Measurements from ENCODE around the gene LTC4S.
A peak's percentile ranks its signal among the peaks of the same experiment; 100 is the strongest.

The LTC4S gene

DNA sequence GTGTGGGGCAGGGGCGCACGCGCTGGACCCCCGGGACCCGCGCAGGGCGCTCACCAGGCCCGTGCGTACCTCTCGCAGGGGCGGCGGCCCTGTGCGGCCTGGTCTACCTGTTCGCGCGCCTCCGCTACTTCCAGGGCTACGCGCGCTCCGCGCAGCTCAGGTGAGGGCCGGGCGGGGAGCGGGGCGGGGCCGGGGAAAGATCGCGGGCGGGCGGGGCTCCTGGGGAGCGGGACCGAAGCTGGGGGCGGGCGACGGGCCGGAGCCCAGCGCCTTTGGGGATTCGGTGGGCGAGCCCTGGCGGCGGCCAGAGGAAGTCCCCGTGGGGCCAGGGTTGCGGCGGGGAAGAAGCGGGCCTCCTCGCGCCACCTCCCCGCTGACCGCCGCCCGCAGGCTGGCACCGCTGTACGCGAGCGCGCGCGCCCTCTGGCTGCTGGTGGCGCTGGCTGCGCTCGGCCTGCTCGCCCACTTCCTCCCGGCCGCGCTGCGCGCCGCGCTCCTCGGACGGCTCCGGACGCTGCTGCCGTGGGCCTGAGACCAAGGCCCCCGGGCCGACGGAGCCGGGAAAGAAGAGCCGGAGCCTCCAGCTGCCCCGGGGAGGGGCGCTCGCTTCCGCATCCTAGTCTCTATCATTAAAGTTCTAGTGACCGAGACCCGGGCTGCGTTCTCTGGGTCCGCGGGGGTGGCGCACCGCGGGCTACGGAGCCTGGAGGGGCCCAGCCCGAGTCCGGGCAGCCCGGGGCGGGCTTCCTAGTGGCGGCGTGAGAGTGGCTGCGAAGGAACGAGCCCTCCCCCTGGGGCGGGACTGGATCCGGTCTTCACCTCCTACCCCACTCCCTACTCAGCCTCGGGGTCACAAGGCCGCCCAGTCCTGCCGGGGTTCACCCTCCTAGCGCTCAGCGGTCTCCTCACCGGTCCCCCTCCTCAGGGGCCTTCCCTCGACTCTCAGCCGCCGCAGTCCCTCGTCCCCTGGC is 2.4 kb downstream of the LTC4S start:
- DNase-seq = peak; percentile 73

DNA sequence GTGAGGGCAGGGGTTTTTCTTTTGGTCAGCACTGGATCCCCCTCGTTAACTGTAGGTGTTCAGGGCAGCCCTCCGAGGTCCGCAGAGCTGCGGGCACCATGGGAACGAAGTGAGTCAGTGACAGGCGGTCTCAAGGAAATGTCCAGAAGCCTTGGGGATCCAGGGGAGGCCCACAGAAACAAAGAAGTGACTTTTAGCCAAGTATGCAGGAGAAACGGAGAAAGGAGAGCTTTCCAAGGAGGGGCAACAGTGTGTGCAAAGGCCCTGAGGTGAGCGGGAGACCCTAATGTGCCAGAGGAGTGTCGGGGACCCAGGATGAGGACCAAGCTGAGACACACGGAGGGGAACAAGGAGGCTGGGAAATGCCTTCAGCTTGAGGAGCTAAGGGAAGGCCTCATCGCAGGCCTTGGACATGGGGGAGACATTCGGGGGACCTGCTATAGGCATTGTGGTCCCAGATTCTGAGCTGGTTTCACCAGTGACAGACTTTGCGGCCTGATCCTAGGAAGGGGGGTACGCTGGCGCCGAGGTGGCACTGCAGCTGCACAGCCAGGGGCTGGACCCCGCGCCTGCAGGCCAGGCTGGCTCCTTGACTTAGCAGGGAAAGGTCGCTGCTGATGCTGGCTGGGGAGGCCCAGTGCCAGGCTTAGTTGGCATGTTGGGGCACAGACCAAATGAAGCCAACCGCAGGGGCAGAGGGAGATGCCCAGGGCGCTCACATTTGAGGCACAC is 3.3 kb downstream of the LTC4S start:
- no peak for DNase-seq

DNA sequence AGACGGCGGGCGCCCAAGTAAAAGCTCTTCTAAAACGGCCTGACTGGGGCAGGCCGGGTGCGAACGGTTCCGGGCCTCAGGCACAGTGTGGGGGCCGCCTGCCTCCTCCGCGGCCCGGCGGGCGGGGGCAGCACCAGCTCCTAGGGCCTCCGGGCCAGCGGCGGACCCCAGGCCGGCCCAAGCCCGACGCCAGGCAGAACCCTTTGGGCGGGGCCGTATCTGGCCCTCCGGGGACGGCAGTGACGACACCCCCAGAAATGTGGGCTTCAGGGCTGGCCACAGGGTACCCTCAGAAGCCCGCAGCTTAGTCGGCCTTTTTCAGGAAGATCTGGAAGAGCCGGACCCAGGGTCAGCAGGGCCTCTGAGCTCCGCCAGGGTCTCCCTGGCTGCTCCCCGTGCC is 4.0 kb downstream of the LTC4S start:
- no peak for DNase-seq

DNA sequence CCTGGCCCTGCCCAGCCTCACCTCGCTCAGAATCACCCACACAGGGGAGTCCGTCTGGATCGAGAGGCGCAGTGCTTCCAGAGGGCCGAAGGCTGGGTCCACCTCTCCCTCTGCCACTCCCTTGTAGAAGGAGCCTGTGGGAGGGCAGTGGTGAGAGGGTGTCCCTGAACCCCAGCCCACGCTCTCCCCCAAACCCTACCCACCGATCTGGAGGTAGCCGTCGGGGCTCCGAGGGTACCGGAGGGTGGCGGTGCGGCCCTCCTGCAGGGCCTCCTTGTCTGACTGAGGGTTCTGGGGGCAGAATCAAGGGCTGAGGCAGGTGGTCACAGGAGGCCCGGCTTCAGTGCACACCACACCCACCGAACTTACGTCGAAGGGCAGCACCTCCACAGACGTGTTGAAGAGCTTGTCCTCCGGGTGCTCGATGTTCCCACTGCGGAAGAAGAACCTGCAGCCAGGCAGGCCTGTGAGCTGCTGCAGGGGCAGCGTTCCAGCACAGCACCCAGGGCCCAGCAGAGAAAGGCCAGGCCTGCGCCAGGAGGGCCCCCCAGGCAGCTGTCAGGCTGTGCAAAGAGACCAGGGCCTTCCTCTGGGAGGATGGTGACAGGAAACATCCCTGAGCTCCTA is 4.5 kb downstream of the LTC4S start:
- no peak for DNase-seq

DNA sequence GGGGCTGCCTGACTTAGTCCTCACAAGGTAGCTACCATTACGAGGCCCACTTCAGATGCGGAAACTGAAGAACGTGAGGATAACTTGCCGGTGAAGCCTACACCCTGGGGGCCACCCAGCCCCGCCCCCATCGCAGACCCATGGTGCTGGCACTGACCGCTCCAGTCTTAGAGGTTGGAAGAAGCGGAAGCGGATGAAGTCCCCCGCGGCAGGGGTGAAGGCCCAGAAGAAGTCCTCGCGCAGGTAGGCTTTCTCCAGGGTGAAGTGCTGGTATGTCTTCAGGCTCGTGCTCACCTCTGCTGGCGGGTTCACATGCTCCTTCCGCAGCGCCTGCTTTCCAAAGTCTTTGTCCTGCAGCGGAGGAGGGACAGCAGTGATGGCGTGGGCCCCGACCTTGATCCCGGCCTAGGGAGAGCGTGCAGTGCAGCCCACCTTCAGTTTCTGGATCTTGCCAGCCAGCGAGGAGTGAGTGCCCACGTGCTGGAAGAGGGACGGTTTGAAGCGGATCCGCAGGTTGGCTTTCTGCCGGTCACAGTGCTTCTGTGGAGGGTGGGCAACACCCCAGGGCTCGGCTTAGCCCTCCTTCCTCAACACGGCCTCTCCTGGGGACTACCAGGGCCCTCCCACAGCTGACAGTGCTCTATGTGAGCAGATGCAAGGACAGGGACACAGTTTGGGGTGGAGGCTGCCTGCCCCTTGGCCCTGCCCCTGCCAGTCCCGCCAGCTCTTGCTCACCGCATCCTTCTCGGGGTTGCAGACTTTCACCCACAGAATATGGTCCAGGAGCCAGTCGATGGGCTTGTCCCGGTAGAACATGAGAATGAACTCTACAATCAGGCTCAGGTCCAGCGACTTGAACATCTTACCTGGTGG is 5.2 kb downstream of the LTC4S start:
- no peak for DNase-seq

DNA sequence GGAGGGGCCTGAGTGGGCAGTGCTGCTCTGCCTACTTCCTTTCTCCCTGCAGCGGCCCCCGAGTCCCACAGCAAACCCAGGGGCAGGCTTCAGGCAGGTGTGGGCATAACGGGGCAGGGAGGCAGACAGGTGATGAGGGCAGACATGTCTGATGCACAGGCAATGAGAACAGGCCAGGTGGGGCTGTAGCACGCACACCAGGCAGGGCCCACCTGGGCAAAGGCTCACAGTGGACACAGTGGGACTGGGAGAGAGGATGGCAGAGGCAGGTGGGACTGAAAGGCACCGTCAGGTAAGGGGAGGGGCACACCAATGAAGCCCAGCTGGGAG is 5.8 kb downstream of the LTC4S start:
- no peak for DNase-seq

DNA sequence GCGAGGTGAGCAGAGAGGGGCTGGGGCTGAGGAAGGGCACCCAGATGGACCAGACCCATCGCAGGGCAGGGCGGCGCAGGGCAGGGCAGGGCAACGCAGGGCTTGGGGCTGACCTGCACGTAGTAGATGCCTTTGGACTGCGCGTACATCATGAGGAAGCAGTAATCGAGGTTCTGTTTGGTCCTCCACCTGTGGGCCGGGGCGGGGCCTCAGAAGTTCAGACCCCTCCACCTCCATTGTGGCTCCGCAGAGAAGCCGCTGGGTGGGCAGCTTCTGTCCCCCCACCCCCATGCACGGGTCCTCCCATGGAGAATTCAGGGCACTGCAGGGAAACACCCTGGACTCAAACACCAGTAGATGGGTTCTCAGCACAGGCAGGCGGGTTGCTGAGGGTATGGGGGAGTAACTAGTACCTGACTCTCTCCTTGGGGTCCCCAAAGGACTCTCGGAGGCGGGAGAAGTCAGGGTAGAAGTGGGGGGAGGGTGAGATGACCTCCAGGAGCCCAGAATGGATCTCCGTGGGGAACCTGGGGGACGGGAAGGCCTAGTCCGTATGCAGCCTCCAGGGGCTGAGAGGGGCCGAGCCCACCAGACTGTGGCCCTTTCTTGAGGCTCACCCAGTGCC is 6.4 kb downstream of the LTC4S start:
- DNase-seq = no peak

DNA sequence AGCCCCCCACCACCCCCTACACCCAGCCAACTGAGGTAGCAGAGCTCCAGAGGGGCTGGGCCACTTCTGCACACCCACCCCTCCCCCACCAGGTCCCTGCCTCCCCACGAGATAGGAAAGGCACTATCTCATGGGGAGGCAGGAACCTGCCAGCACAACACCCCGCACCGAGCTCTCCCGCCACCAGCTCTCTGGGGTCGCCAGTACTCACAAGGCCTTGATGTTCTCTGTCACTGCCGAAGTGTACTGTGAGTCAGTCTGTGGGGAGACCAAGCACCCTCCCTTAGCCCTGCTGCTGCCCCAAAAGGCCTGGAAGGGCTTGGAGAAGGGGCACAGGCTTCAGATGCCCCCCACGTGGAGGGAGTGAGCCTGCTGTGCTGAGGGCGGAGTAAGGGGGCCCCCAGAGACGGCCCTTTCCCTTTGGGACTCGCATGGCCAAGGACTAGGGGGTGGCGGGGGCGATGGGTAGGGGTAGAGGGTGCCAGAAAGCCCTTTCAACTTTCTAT is 7.0 kb downstream of the LTC4S start:
- no peak for DNase-seq

DNA sequence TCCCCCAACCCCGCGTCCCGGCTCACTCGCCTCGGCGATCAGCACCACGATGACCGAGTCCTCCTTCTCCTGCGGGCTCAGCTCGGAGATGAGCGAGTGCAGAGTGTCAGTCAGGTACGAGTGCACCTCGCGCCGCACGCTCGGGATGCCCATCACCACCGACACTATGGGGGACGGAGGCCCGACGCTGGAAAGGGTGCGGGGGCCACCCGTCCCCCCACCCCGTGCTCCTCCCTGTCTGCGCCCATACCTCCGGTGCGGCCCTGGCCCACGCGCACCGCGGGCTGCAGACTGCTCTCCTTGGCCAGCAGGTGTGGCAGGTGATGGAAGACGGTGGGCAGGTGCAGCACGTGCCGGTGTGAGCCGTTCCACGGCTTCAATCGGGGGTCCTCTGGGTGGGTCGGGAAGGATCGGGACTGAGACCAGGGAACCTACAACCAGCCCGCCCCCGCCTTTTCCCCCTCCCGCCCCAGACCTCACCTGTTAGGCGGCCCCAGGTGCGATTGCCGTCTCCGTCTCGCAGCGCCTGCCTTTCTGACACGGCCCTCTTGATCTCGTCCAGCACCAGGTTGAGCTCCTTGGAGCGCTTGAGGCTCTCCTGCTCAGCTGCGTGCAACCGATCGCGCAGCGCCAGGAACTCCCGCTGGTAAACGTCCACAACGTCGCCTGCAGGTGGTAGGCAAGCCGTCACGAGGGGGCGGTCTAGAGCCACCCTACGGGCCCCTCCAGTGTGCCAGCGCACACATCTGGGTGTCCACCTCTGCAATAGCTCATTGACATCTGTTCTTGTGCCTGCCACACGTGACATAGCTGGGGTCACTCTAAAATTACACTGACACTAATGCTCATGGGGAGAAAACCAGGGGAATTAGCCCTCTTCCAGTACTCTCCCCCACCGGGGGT is 7.8 kb downstream of the LTC4S start:
- no peak for DNase-seq

DNA sequence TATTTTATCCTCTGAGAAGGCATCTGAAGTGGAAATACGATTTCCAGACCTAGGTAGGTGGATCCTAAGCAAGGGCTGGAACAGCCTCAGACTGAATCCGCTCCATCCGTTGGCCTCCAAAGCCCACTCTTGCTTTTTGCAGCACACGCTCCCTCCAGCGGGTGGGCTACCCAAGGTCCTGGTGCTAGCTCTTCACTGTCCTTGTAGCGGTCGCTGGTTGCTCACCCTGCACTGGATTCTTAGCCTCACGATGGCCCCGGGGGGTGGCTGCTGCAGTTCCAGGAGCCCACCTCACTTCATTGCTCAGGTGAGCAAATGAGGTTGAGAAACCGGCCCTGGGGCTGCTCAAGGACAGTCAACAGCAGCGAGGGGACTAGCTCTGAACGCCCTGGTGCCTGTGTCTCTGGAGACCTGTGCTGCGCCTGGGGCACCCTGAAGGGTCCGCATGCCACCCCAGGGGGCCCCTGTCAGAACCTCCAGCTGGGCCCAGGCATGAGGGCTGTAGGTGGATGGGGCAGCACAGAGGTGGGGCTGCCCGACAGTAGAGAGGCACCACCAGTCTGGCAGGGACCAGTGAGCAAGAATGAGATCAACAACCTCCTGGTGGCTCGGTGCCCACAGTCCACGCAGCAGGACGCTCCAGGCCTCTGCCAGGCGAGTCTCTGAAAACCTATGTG is 8.6 kb downstream of the LTC4S start:
- no peak for DNase-seq

DNA sequence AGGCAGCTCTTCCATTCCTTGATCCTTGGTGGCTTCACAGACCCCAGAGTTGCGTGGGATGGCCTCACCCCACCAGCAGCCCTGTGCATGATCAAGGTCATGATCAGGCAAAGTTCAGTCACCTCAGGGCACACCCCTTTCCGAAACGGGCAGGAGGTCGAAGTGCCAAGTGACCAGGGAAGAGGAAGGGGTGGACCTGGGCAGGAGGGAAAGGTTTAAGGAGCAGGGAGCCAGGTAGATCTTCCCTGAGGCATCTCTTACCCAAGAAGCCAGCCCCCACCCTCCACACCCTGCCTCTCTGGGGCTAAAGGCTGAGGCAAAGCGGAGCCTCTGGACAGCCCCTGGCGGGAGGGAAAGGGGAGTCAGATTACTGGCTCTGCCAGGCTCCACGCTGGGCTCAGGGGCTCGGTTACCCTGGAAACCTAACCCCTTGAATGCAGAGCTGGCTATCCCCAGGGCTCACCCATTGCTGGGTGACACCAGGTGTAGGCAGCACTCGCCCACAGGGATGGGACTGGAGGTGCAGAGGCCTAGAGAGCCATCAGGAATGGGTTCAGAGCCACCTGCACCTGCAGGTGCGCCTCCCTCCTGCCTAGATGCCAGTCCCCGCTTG is 9.3 kb downstream of the LTC4S start:
- peak; percentile 88 for DNase-seq

DNA sequence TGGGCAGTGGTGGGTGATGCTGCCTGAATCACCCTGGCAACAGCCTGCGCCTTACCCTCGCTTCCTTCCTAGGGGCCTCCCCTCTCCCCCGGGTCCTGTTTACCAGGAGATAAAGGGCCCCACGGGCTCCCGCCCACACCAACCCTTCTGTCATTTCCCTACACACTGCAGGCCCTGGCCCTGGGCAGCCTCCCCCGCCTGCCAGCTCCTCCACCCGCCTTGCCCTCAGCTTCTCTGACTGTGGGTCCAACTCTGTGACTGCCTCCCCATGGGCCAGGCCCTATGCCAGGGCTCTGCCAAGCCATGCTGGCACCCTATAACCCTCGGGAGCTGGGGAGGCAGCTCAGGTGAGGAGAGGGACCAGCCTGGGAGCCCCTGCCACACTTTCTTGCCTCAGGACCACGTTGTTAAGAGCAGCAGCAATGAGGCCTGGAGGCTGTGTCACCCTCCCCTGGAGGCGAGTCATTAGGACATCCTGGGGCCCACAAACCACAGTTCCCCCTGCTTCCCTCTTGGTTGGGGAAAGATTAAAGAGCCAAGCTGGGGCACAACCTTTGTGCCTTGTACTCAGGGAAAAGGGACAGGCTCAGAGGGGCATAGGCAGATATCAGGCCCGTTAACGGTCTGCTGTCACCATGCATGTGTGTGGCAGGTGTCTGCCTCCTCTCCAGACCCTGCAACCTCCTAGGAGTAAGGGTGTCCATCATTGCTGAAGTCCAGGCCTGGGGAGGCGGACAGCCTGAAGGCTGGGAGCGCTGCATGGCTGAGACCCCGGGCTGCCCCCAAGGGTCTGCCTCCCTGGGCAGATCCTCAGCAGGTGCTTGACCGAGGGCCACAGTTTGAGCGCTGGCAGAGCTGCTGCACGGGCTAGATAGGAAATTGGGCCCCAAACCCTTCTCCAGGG is 10.1 kb downstream of the LTC4S start:
- no peak for DNase-seq

DNA sequence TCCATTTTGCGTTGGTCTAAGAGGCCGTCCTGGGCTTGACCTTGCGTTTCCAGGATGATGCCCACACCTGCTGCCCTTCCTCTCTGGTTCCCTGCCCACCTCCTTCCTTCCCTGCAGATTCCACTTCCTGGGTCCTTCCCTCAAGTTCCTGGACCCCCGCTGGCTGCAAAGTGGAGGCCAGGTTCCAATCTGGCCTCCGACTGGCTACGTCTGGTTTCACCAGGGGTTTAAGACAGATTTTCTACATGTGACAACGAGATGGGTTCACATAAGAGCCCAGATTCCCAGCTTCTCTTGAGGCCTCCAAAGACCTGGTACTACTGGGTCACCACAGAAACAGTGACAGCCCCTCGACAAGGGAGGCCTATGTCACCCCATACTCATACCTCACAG is 10.8 kb downstream of the LTC4S start:
- DNase-seq = no peak

DNA sequence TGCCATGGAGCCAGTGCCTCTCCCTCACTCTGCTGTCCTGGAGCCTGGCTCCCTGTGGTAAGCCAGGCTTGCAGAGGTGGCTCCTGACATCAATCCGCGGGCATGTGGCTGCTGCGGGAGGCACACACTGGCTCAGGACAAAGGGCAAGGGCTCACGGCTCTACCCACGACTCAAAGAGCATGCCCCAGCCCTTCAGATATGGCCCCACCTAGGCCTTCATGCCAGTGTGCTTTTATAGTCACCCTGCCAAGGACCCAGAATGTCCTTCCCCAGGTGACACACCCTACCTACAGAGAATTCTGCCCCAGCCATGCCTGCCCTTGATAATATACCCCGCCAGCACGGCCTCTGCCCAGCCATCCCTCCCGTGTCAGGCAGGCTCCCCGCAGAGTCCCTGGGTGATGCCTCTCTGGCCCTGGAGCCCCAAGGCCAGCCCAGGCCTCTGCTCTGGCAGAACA is 11.3 kb downstream of the LTC4S start:
- no peak for DNase-seq

DNA sequence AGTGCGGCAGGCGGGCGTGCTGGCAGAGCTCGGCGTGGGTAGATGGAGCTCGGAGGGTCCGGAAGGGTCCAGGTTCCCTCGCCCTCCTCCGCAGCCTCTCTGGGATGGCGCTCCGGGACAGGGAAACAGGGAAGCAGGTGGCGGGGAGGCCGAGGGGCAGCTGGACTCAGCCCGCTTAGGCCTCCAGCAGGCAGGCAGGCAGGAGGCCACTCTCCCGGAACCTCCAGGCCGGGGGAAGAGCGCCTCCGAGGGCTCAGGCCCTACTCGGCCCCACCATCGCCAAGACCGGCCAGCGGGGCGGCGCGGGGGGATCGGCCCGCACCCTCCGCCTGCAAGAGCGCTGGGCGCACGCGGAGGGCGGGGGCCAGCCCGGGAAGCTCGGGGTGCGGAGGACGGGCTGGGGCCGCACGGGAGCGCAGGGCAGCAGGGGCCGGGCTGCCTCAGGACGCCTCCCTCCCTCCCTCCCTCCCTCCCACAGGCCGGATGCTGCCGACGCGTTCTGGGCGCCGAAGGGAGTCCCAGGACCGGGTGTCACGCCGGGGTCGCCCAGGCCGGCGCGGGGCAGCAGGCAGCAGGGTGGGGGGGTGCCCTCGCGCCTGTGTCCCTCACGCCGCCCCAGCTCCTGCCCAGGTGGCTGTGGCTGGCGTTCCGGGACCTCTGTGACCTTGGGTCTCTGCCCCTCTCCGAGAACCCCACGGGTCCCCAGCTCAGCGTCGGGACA is 11.9 kb downstream of the LTC4S start:
- DNase-seq = peak; percentile 43

DNA sequence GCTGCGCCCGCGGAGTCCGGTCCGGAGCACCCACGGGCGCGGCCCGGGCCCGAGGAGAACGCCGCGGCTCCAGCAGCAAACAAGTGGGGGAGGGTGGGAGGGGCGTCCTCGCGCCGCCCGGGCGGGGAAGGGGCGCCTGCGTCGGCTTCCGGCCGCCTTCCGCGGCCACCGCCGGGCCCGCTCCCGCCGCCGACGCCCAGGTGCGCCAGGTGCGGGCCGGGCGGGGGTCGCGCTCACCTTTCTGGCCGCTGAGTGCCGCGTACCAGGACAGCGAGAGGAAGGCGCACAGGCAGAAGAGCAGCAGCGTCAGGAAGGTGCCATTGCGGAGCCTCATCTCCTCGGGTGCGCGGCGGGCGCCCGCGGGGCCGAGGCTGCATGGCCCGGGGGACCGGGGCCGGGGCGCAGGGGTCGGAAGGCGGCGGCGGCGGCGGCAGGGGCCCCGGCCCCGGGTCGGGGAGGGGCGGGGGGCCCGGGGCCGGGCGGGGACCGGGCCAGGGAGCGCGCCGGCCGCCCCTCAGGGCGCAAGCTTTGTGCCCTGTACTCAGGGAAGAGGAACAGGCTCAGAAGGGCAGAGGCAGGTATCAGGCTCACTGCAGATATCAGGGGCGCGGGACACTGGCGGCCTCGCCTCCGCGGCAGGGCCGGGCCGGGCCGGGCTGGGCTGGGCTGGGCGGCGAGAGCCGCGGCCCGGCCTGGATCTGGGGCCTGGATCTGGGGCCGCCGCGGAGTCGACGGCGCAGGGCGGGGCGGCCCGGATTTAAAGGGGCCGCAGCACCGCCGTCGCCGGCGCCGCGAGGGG is 12.7 kb downstream of the LTC4S start, which contains the start of gene MGAT4B:
Gene MGAT4B (minus strand): TSS at position 617 of the 799 bp plus-strand sequence. CDS start 283 bp downstream, at position 334.
- peak; percentile 70 for DNase-seq

Measured in NCI-H146 (cell line).